D721Med (cell line): Measurements from ENCODE around the gene GTF2A2.
A peak's percentile ranks its signal among the peaks of the same experiment; 100 is the strongest.

Source experiments
- DNase-seq: peaks from one replicate; pipeline ENCODE4 v3.0.0; 2011; ENCODE audit warnings: low spot score; ENCODE audit not compliant: insufficient read length
- FAIRE-seq: peaks from 2 replicates; lab custom pipeline; 2011; peaks lifted over from hg19 to GRCh38; lab: Jason Lieb, UNC
- TF ChIP-seq, protein P1 (sequence below): IDR thresholded peaks from 2 replicates; pipeline ENCODE4 v1.5.1; 2012; ENCODE audit warnings: mild to moderate bottlenecking, control low read depth; ENCODE audit not compliant: insufficient read depth; ENCODE audit errors: missing control alignments

The GTF2A2 gene

DNA sequence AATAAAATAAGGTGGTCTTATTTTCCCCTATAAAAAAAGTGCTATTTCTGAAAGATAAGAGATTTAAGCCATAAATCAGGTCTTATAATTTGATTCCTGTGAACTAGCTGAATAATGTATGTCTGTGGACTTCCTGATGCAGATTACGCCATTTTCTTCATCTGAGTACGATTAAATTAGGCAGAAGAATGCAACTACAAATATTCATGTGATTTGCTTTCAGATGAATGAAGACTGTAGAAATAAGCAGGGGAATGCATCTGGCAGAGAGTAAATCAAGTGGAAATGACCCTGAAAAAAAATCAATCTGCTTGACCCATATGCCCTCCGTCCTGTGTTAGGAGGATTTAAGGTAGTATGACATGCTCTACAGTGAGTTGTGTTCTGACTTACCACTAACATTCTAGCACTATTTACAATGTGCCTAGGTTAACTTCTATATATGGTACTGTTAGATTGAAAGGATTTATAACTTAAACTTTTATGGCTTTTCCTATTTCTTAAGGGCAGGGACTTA is 17.1 kb upstream of the GTF2A2 start:
- FAIRE-seq (no peak), DNase-seq (no peak)
- TF ChIP-seq, protein P1, sequence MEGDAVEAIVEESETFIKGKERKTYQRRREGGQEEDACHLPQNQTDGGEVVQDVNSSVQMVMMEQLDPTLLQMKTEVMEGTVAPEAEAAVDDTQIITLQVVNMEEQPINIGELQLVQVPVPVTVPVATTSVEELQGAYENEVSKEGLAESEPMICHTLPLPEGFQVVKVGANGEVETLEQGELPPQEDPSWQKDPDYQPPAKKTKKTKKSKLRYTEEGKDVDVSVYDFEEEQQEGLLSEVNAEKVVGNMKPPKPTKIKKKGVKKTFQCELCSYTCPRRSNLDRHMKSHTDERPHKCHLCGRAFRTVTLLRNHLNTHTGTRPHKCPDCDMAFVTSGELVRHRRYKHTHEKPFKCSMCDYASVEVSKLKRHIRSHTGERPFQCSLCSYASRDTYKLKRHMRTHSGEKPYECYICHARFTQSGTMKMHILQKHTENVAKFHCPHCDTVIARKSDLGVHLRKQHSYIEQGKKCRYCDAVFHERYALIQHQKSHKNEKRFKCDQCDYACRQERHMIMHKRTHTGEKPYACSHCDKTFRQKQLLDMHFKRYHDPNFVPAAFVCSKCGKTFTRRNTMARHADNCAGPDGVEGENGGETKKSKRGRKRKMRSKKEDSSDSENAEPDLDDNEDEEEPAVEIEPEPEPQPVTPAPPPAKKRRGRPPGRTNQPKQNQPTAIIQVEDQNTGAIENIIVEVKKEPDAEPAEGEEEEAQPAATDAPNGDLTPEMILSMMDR: no peak

DNA sequence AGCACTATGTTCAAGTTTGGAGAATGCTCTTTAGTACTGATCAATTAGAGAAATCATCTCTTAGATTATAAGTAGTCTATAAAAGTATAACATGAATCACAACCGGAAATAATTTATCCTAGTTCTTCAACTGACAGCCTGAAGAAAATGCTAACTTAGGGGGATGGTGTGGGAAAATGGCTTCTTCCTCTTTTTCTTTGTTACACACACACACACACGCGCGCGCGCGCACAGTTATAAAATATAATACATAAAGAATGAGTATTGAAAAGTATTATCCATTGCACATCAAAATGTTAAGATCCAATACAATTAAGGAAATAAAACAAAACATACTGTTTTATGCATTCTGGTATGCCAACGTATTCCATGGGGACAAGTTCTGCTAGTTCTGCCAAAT is 11.2 kb upstream of the GTF2A2 start:
- no peak for DNase-seq
- FAIRE-seq: no peak
- TF ChIP-seq, protein P1: no peak

DNA sequence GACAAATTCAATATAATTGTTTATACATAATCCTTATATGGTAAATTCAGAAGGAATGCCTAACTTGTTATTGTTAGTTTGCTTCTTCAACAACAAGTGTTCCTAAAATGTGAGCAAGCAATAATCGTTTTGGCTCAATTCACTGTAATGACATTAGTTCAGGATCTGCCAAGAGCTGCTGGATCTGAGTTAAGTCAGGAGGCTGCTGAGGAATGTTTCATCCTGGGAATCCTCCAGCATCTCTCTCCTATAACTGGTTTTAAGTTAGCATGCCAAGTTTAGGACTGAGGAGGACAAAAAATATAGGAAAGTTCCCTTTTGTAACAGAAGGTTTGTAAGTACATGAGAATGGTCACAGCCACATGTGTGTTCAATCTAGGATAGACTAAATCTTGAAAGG is 4.9 kb upstream of the GTF2A2 start:
- TF ChIP-seq, protein P1: no peak
- no peak for DNase-seq
- FAIRE-seq: no peak

DNA sequence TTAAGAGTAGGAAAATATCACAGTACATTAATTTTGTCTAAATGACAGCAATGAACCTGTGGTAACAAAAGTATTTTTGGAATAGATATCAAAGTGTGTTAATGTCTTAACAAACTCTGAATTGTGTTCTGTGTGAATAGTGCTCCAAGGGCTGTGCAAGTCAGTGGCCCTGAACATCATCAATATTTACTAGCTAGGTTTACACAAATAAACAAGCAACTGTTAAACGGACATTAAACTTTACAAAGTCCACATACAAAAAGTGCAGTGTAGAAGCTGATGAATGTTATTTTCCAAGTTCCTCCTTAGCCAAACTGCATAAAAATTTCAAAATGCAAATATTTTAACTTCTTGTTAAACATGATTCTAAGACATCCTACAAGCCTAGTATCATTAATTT is 2.1 kb upstream of the GTF2A2 start:
- DNase-seq (no peak), FAIRE-seq (peak; percentile 77)
- TF ChIP-seq, protein P1: no peak

DNA sequence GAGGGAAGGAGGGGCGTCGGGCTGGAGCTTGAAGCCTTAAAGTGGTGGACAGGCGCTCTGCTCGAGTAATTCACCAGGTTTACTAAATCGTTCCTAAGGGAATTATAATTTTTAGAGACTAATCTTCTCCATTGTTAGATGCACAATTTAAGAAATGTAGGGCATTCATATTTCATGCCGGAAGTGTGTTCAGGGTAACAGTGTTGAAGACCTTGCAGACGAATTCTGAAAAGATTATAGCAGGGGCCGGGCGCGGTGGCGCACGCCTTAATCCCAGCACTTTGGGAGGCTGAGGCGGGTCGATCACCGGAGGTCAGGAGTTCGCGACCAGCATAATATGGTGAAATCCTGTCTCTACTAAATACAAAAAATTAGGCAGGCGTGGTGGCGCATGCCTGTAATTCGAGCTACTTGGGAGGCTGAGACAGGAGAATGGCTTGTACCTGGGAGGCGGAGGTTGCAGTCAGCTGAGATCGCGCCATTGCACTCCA is 365 bp upstream of the GTF2A2 start:
- TF ChIP-seq, protein P1: no peak
- DNase-seq (no peak), FAIRE-seq (no peak)

DNA sequence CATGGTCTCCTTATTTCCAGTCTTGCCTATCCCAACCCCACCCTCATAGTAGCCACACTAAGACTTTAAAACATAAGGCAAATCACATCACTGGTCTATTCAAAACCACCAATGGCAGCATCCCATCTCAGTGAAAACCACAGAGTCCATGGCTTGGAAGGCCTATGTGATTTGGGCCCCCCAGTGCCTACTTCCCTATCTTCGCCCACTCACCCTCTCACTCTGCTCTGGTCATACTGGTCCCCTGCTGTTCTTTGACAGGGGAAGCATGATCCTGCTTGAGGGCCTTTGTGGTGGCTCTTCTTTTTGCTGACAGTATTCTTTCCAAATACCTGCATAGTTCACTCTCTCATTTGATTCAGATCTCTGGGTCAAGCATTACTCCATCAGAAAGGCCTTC is 3.3 kb downstream of the GTF2A2 start:
- TF ChIP-seq, protein P1: no peak
- FAIRE-seq (no peak), DNase-seq (no peak)

DNA sequence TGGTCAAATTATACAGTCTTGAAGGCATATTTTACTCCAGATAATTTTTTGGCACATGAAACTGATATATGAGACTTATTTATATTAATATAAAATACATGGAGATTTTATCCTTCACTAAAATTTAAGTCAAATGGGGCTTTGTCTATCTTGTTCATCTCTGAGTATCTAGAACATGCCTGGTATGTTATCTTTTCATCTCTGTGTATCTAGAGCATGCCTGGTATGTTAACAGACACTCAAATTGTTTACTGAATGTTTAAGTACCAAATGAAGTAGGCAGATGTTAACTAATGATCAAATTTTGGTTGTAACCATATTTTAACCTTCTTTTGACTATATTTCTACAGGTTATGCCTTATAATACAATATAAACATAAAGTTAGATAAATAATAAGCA is 7.7 kb downstream of the GTF2A2 start:
- no peak for FAIRE-seq

More for the DNA sequence above, 7.7 kb downstream of the GTF2A2 start:
- no peak for DNase-seq
- TF ChIP-seq, protein P1: no peak
